Mesenchymal stem cell (in vitro differentiated cells and primary cell): Measurements from ENCODE around the gene PIK3R1.
A peak's percentile ranks its signal among the peaks of the same experiment; 100 is the strongest.

Experiments used
- DNase-seq: peaks from one replicate; pipeline ENCODE4 v3.0.0-alpha.2; 2013
- H2AFZ ChIP-seq: one replicate; pipeline ENCODE4 v1.6.1; 2013; ENCODE audit warnings: low read depth, mild to moderate bottlenecking, control low read depth, inconsistent platforms, low read length, moderate library complexity
- H2AK5ac ChIP-seq: 2 replicates; pipeline ENCODE4 v1.6.1; 2013; ENCODE audit warnings: low read length, moderate library complexity, mild to moderate bottlenecking, inconsistent platforms; ENCODE audit not compliant: severe bottlenecking
- H2BK120ac ChIP-seq: one replicate; pipeline ENCODE4 v1.6.1; 2013; ENCODE audit warnings: low read depth, mild to moderate bottlenecking, inconsistent platforms, low read length, moderate library complexity
- H2BK12ac ChIP-seq, 2 experiments: one replicate each; pipeline ENCODE4 v1.6.1; 2013; ENCODE audit warnings: inconsistent platforms in 2 of 2, low read length in 2 of 2, mild to moderate bottlenecking in 2 of 2, moderate library complexity in 2 of 2, control low read depth in 1 of 2
- H2BK15ac ChIP-seq: one replicate; pipeline ENCODE4 v1.6.1; 2013; ENCODE audit warnings: mild to moderate bottlenecking, low read depth, inconsistent platforms; ENCODE audit not compliant: poor library complexity, severe bottlenecking
- H2BK5ac ChIP-seq: 2 replicates; pipeline ENCODE4 v1.6.1; 2013; ENCODE audit warnings: low read depth, mild to moderate bottlenecking, low read length, control low read depth, inconsistent platforms; ENCODE audit not compliant: poor library complexity, severe bottlenecking
- H3K14ac ChIP-seq, 2 experiments: one replicate each; pipeline ENCODE4 v1.6.1; 2013; ENCODE audit warnings: inconsistent platforms in 2 of 2, low read length in 2 of 2, control low read depth in 1 of 2, mild to moderate bottlenecking in 1 of 2, moderate library complexity in 1 of 2
- H3K18ac ChIP-seq, 2 experiments: one replicate each; pipeline ENCODE4 v1.6.1; 2013; ENCODE audit warnings: inconsistent platforms in 2 of 2, low read length in 2 of 2, control low read depth in 1 of 2, low read depth in 1 of 2, mild to moderate bottlenecking in 1 of 2
- H3K23ac ChIP-seq, 2 experiments: one replicate each; pipeline ENCODE4 v1.6.1; 2013; ENCODE audit warnings: inconsistent platforms in 2 of 2, low read length in 2 of 2, mild to moderate bottlenecking in 2 of 2, moderate library complexity in 2 of 2, control low read depth in 1 of 2
- H3K27ac ChIP-seq: 2 replicates; pipeline ENCODE4 v1.5.1; 2013; ENCODE audit warnings: mild to moderate bottlenecking, moderate library complexity, low read length, control low read depth, inconsistent platforms; ENCODE audit not compliant: poor library complexity, severe bottlenecking
- H3K27me3 ChIP-seq, 2 experiments: 2 replicates each; pipeline versions ENCODE4 v1.6.1 to v1.7.0; 2013; ENCODE audit warnings: low read length in 2 of 2, mild to moderate bottlenecking in 2 of 2, moderate library complexity in 2 of 2, control low read depth in 1 of 2, inconsistent platforms in 1 of 2; ENCODE audit not compliant: control insufficient read depth in 1 of 2, insufficient read depth in 1 of 2
- H3K36me3 ChIP-seq, 2 experiments: 2 replicates each; pipeline versions ENCODE4 v1.6.1 to v1.7.0; 2013; ENCODE audit warnings: low read length in 2 of 2, control low read depth in 1 of 2, inconsistent platforms in 1 of 2, low read depth in 1 of 2, mild to moderate bottlenecking in 1 of 2; ENCODE audit not compliant: insufficient read depth in 2 of 2, control insufficient read depth in 1 of 2
- H3K4ac ChIP-seq, 2 experiments: one replicate each; pipeline ENCODE4 v1.6.1; 2013; ENCODE audit warnings: inconsistent platforms in 2 of 2, low read length in 2 of 2, mild to moderate bottlenecking in 2 of 2, moderate library complexity in 2 of 2, control low read depth in 1 of 2, low read depth in 1 of 2
- H3K4me1 ChIP-seq: 2 replicates; pipeline ENCODE4 v1.6.1; 2013; ENCODE audit warnings: low read depth, low read length, control low read depth; ENCODE audit not compliant: control insufficient read depth, insufficient read depth
- H3K4me2 ChIP-seq: 2 replicates; pipeline ENCODE4 v1.6.1; 2013; ENCODE audit warnings: low read length, mild to moderate bottlenecking, inconsistent platforms; ENCODE audit not compliant: poor library complexity, severe bottlenecking
- H3K4me3 ChIP-seq, 2 experiments: 2 replicates each; pipeline versions ENCODE4 v1.5.1 to v1.7.0; 2013; ENCODE audit warnings: low read length in 2 of 2, mild to moderate bottlenecking in 2 of 2, control low read depth in 1 of 2, low read depth in 1 of 2; ENCODE audit not compliant: insufficient read depth in 1 of 2
- H3K79me1 ChIP-seq: replicated peaks from 2 replicates; pipeline ENCODE4 v1.6.1; 2013; ENCODE audit warnings: mild to moderate bottlenecking, control low read depth, low read length, inconsistent platforms; ENCODE audit not compliant: poor library complexity, severe bottlenecking
- H3K9ac ChIP-seq: 2 replicates; pipeline ENCODE4 v1.7.0; 2013; ENCODE audit warnings: mild to moderate bottlenecking, low read length, moderate library complexity
- H3K9me3 ChIP-seq: 2 replicates; pipeline ENCODE4 v1.7.0; 2013; ENCODE audit warnings: mild to moderate bottlenecking, low read length; ENCODE audit not compliant: control insufficient read depth
- H4K8ac ChIP-seq: one replicate; pipeline ENCODE4 v1.6.1; 2013; ENCODE audit warnings: inconsistent platforms, mild to moderate bottlenecking, low read length, moderate library complexity
- H4K91ac ChIP-seq: one replicate; pipeline ENCODE4 v1.6.1; 2013; ENCODE audit warnings: mild to moderate bottlenecking, low read length, inconsistent platforms
- WGBS: methylation state at CpG from one replicate; pipeline ENCODE4 v1.1.7; 2013; ENCODE audit warnings: mixed read lengths; 5-methylcytosine and 5-hydroxymethylcytosine counted together

PIK3R1 gene

DNA sequence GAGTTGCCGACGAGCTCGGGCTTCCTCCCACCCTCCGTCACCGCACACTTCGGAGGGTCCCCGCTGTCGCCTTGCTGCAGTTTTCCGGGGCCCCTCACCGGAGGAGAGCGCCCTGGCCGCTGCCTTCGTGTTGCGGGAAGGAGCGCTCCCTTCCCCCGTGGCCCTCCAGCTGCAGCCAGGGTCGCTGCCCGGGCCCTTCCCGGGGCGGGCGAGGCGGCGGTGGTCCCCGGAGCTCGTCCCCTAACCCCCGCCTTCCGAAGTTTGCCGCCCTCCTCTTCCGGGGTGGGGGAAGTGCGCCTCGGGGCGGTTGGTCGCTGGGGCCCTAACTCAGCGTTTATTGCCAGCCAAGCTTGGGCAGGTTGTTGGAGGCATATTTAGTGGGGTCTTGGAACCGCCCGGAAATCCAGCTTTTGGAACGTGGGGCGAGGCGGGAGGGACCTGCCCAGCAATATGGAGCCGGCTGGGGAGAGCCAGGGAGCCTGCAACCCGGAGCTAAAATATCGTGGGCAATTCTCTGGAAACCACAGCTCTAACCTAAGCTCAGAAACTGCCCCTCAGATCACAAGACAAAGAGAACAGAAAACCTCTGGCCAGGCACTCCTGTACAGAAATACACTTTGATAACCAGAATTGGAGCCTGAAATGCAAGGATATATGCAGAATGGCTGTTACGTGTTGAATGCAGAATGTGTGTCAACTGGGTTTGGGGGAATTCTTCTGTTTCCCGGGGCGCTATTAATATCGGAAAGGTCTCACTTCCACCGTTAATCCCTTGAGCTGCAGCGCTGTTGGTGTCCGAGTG is 890 bp downstream of the PIK3R1 start:
- under 1% methylated on average over 41 of the region's 49 CpGs for WGBS

DNA sequence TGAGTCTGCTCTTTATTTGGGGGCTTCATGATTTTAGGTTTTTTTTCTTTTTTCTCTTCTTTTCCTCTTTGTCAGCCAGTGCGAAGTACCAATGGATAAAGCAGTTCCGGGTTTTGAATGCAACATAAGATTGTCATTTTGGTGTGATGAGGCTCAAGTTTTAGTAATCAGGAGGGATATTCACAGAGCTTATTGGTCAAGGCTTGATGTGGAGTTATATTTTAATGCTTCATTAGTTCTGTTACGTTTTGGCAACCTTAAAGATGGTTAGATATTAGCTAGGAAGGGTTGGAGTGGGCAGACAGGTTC is 1.4 kb downstream of the PIK3R1 start:
- Histone ChIP-seq H4K91ac (no peak overlapping the region), H2BK15ac (no peak overlapping the region), H3K18ac (peak overlapping the region; percentile 69 to 99), H3K9me3 (peaks cover 4% of the 10 kb centered on the region), H3K4me3 (peak overlapping the region; percentile 96 to 98), H3K4ac (no peak overlapping the region), H3K27me3 (no peaks in the 10 kb centered on the region), H3K23ac (no peak overlapping the region), H3K27ac (peak overlapping the region; percentile 86), H2BK120ac (no peak overlapping the region), H4K8ac (no peak overlapping the region), H3K4me2 (peak overlapping the region; percentile 81), H2BK12ac (no peak overlapping the region), H2BK5ac (no peak overlapping the region), H2AFZ (no peak overlapping the region), H3K79me1 (peaks cover 11% of the 10 kb centered on the region), H3K14ac (no peak overlapping the region), H3K36me3 (peaks cover 0 to 14% of the 10 kb centered on the region in 2 experiments), H3K4me1 (peaks cover 7% of the 10 kb centered on the region), H2AK5ac (no peak overlapping the region), H3K9ac (peak overlapping the region; percentile 93)
- 0% methylated on average over 3 of the region's 3 CpGs for WGBS
- no peak for DNase-seq

More for the DNA sequence above, 890 bp downstream of the PIK3R1 start:
- Histone ChIP-seq H3K9me3 (peaks cover 4% of the 10 kb centered on the region), H3K18ac (peak overlapping the region; percentile 94 to 99), H2BK5ac (peak overlapping the region; percentile 81), H3K4me1 (peaks cover 7% of the 10 kb centered on the region), H2BK15ac (peak overlapping the region; percentile 77), H3K23ac (peak overlapping the region in 1 of 2 experiments; percentile 100), H2AFZ (peak overlapping the region; percentile 96), H3K4me3 (peak overlapping the region; percentile 96 to 98), H3K9ac (peak overlapping the region; percentile 93), H3K36me3 (peaks cover 0 to 14% of the 10 kb centered on the region in 2 experiments), H3K27ac (peak overlapping the region; percentile 94), H2BK12ac (peak overlapping the region in 1 of 2 experiments; percentile 72), H3K79me1 (peaks cover 11% of the 10 kb centered on the region), H3K4ac (peak overlapping the region; percentile 73 to 98), H3K27me3 (no peaks in the 10 kb centered on the region), H2AK5ac (no peak overlapping the region), H4K8ac (peak overlapping the region; percentile 82), H4K91ac (peak overlapping the region; percentile 77), H3K4me2 (peak overlapping the region; percentile 81), H2BK120ac (peak overlapping the region; percentile 56), H3K14ac (peak overlapping the region in 1 of 2 experiments; percentile 99)
- peak; percentile 50 for DNase-seq

DNA sequence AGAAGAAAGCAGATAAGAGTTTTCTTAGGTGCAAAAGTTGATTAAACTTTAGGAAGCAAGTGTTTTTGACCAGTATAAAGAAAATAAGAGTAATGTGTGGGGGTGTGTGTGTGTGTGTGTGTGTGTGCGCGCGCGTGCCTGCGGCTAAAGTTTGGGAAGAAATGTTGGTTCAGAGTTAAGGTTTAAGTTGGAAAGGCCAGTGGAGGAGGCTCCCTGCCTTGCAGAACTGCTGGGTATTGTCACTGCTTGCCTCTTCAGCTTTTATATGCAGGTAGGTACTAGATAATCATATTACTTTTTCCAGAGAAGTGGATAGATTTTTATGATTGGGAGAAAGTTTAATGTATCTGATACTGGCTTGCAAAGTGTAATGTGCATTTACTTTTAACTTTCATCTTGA is 2.0 kb downstream of the PIK3R1 start:
- no peak overlapping the region for H2BK15ac ChIP-seq
- H2BK120ac ChIP-seq, result no peak overlapping the region

DNA sequence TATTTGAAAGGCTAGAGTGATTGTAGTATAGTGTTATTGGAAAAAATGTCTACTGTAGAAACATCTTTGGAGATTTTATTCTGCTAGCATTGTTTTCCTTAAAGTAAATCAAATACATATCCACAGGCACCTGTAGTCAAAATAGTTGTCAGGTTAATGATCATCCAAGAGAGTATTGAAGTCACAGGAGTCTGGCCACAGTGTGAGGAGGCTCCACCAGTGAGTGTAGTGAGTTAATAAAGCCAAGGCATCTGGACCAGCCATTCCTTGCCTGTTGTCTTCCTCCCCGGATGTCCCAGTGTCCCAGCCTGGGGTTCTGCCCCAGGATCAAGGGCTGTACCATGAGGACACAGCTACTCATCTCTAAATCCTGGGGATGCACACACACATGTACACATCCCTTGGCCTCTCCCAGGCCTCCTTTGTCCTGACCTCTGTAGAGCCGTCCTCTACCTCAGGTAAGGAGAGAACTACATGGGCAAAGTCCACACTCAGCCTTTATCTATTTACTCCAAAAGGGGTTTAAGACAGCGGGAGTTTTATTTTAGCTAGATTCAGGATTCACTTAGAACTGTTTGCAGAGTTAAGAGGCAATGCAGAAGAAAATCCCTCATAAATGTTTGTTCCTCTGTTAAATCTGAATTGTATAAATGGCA is 3.7 kb downstream of the PIK3R1 start:
- Histone ChIP-seq H3K4me2 (no peak overlapping the region), H2AFZ (no peak overlapping the region), H3K27me3 (no peaks in the 10 kb centered on the region), H3K23ac (peak overlapping the region in 1 of 2 experiments; percentile 99), H3K36me3 (peaks cover 0 to 14% of the 10 kb centered on the region in 2 experiments), H3K9ac (peak overlapping the region; percentile 11), H4K91ac (no peak overlapping the region), H3K4ac (no peak overlapping the region), H3K14ac (no peak overlapping the region), H2BK5ac (no peak overlapping the region), H3K18ac (peak overlapping the region in 1 of 2 experiments; percentile 40), H2BK15ac (no peak overlapping the region), H3K9me3 (peaks cover 4% of the 10 kb centered on the region), H3K79me1 (peaks cover 23% of the 10 kb centered on the region), H4K8ac (no peak overlapping the region), H3K4me1 (peaks cover 7% of the 10 kb centered on the region), H2AK5ac (peak overlapping the region; percentile 92), H2BK120ac (no peak overlapping the region), H3K27ac (no peak overlapping the region), H2BK12ac (peak overlapping the region in 1 of 2 experiments; percentile 88), H3K4me3 (peak overlapping the region in 1 of 2 experiments; percentile 96)
- DNase-seq, result no peak
- WGBS, result 94% methylated on average over 2 of the region's 3 CpGs

More for the DNA sequence above, 2.0 kb downstream of the PIK3R1 start:
- peak; percentile 24 for DNase-seq
- Histone ChIP-seq H3K9me3 (peaks cover 4% of the 10 kb centered on the region), H3K4me2 (peak overlapping the region; percentile 47), H3K36me3 (peaks cover 0 to 14% of the 10 kb centered on the region in 2 experiments), H3K23ac (no peak overlapping the region), H3K18ac (no peak overlapping the region), H3K4me1 (peaks cover 7% of the 10 kb centered on the region), H2AFZ (no peak overlapping the region), H3K4ac (no peak overlapping the region), H2AK5ac (no peak overlapping the region), H3K14ac (no peak overlapping the region), H3K27me3 (no peaks in the 10 kb centered on the region), H3K79me1 (peaks cover 16% of the 10 kb centered on the region), H4K91ac (no peak overlapping the region), H3K4me3 (peak overlapping the region in 1 of 2 experiments; percentile 96), H4K8ac (no peak overlapping the region), H3K9ac (peak overlapping the region; percentile 93), H2BK12ac (no peak overlapping the region), H2BK5ac (no peak overlapping the region), H3K27ac (no peak overlapping the region)
- 62% methylated on average over 5 of the region's 5 CpGs for WGBS
